NT2/D1 (cell line): Measurements from ENCODE around the gene MSMB.

Experiments used
- SUZ12 ChIP-seq: IDR thresholded peaks from 2 replicates; pipeline ENCODE4 v1.6.1; 2011; ENCODE audit not compliant: insufficient read length, insufficient read depth; ENCODE audit errors: extremely low read depth
- YY1 ChIP-seq: IDR thresholded peaks from 2 replicates; pipeline ENCODE4 v1.6.1; 2011; ENCODE audit not compliant: insufficient read length, insufficient read depth
- ZNF274 ChIP-seq: IDR thresholded peaks from 2 replicates; pipeline ENCODE4 v1.6.1; 2011; ENCODE audit warnings: mild to moderate bottlenecking, low read depth, low read length

DNA sequence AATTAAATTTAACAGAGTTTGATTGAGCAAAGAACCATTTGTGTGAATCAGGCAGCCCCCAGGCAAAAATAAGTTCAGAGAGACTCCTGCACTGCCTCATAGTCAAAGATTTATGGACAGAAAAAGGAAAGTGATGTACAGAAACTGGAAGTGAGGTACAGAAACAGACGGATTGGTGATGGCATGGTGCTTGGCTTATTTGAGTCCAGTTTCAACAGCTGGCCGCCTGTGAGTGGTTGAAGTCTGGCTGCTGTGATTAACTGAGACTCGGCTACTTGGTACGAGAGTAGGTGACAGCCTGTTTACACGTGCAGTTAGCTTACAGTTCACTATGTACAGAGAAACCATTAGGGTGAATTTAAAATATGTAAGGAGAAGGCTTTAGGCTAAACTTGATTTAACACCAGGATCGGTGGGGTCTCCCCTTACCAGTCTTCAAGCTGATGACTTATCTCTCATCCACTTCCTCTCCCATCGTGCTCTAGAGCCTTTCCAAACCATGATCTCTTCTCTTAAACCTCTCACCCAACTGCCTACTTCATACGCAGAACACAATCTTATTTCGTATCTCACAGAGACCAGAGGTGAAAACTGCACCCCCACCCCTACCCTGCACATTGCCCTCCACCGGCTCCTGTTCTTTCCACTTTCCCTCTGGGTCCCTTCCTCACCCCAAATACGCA, 5.0 kb upstream of the MSMB start:
- TF ChIP-seq ZNF274 (no peak), YY1 (no peak), SUZ12 (no peak)
